WERI-Rb-1 (cell line): ENCODE data around the gene LRRC49.

Experiments
- DNase-seq: peaks from one replicate; pipeline ENCODE4 v3.0.0-alpha.2; 2020
- H3K27ac ChIP-seq: fragments of 250-450 bp; sonication (Bioruptor Pico); 2 replicates; pipeline ENCODE4 v1.5.1; 2020; ENCODE audit warnings: mild to moderate bottlenecking, moderate library complexity
- H3K27me3 ChIP-seq: fragments of 250-450 bp; sonication (Bioruptor Pico); 2 replicates; pipeline ENCODE4 v1.5.1; 2021; ENCODE audit warnings: mild to moderate bottlenecking, low read depth, moderate library complexity; ENCODE audit not compliant: insufficient read depth, severe bottlenecking
- H3K36me3 ChIP-seq: fragments of 250-450 bp; sonication (Bioruptor Pico); 2 replicates; pipeline ENCODE4 v1.5.1; 2020; ENCODE audit warnings: mild to moderate bottlenecking, moderate library complexity
- H3K4me3 ChIP-seq: 2 replicates; pipeline ENCODE4 v1.5.1; 2011; ENCODE audit warnings: low read depth, mild to moderate bottlenecking, control low read depth, low read length
- H3K9me3 ChIP-seq: fragments of 250-450 bp; sonication (Bioruptor Pico); 2 replicates; pipeline ENCODE4 v1.5.1; 2021; ENCODE audit warnings: mild to moderate bottlenecking, moderate library complexity; ENCODE audit not compliant: severe bottlenecking
- TF ChIP-seq, protein P1 (sequence below): IDR thresholded peaks from 2 replicates; pipeline ENCODE4 v1.5.1; 2011; ENCODE audit warnings: low read depth, mild to moderate bottlenecking, control low read depth, inconsistent platforms, low read length

LRRC49 gene

DNA sequence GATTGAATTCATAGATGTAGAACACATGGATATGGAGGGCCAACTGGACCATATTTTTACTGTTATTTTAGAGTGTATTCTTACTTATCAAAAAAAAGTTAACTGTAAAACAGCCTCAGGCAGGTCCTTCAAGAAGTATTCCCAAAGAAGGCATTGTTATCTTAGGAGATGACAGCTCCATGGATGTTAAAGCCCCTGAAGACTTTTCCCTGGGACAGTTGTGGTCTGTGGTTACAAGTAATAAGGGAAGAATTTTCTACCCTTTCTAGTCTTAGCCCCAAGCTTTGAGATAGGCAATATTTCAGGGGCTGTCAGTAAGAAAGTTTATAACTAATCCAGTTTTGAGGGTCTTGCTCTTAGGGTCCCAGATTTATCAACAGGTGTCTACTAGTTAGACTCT, 62.5 kb downstream of the LRRC49 start:
- no peaks in the 10 kb centered on the region for H3K9me3 ChIP-seq
- TF ChIP-seq, protein P1, sequence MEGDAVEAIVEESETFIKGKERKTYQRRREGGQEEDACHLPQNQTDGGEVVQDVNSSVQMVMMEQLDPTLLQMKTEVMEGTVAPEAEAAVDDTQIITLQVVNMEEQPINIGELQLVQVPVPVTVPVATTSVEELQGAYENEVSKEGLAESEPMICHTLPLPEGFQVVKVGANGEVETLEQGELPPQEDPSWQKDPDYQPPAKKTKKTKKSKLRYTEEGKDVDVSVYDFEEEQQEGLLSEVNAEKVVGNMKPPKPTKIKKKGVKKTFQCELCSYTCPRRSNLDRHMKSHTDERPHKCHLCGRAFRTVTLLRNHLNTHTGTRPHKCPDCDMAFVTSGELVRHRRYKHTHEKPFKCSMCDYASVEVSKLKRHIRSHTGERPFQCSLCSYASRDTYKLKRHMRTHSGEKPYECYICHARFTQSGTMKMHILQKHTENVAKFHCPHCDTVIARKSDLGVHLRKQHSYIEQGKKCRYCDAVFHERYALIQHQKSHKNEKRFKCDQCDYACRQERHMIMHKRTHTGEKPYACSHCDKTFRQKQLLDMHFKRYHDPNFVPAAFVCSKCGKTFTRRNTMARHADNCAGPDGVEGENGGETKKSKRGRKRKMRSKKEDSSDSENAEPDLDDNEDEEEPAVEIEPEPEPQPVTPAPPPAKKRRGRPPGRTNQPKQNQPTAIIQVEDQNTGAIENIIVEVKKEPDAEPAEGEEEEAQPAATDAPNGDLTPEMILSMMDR, result no peak
- H3K4me3 ChIP-seq, result no peak overlapping the region
- no peaks in the 10 kb centered on the region for H3K27me3 ChIP-seq
- no peak overlapping the region for H3K27ac ChIP-seq
- no peak for DNase-seq
- H3K36me3 ChIP-seq, result no peaks in the 10 kb centered on the region

DNA sequence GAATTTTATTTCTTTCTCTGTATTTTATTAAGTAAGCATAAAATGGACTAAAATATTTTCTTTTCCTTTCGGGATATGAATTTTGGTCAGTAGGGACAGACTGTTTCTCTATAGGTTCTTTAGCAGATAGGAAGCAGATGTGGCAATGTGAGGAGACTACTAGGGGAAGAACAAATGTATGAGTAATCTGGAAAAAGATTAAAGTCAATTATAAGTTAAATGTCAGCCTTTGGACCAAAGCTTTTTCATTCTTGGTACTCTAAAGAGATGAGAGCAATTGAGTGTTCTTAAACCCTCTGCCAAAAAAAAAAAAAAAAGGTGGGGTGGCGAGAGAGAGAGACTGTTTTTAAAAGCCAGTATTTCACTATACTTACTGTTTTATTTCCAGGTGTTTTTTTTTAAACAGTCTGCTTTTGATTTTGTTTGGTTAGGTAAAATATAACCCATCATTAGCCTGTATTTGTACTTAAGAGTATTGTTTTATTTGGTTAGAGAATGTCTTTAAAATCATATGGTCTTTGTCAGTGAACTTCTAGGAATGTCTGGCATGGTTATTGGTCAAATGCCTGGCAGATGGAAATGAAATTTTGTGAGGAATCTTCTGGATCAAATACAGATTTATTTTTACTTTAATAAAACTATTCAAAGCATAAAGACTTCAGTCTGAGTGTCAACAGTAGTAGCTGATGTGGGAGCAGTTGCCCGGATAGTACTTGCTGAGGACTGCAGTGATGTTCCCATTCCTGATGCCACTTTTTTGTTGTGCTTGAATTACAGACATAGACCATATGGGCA, 63.8 kb downstream of the LRRC49 start:
- no peak for DNase-seq
- Histone ChIP-seq H3K36me3 (no peaks in the 10 kb centered on the region), H3K27ac (no peak overlapping the region), H3K9me3 (no peaks in the 10 kb centered on the region), H3K4me3 (no peak overlapping the region), H3K27me3 (no peaks in the 10 kb centered on the region)
- TF ChIP-seq, protein P1, result no peak

DNA sequence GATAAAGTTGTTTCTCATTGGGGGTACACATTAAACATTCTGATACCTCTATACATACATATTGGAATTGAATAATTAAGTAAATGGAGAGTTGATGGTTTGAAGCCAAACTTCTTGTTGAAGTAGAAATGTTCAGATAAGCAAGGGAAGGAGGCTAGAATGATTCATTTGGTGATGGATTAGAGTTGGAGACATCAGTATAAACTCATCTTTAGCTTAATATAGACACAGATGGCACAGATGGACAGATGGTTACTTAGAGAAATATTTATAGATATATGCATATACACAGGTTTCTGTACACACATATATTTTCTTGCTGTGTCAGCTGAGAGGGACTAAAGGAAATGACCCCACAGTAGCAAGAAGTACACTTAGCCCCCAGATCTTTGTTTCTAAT, 69.5 kb downstream of the LRRC49 start:
- no peak overlapping the region for H3K4me3 ChIP-seq
- H3K36me3 ChIP-seq, result no peaks in the 10 kb centered on the region
- DNase-seq, result no peak
- TF ChIP-seq, protein P1, result no peak
- H3K27me3 ChIP-seq, result no peaks in the 10 kb centered on the region
- H3K9me3 ChIP-seq, result no peaks in the 10 kb centered on the region
- no peak overlapping the region for H3K27ac ChIP-seq

DNA sequence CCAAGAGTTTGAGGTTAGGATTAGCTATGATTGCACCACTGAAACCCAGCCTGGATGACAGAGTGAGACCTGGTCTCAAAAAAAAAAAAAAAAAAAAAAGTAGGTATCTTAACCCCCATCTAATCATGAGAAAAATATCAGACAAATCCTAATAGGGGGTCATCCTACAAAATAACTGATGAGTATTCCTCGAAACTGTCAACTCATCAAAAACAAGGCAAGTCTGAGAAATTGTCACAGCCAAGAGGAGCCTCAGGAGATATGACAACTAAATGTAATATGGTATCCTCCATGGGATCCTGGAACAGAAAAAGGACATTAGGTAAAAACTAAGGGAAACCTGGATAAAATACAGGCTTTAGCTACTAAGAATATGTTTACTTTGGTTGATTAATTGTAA, 70.6 kb downstream of the LRRC49 start:
- Histone ChIP-seq H3K36me3 (no peaks in the 10 kb centered on the region), H3K9me3 (no peaks in the 10 kb centered on the region), H3K27me3 (no peaks in the 10 kb centered on the region), H3K4me3 (no peak overlapping the region), H3K27ac (no peak overlapping the region)
- TF ChIP-seq, protein P1, result no peak
- no peak for DNase-seq

DNA sequence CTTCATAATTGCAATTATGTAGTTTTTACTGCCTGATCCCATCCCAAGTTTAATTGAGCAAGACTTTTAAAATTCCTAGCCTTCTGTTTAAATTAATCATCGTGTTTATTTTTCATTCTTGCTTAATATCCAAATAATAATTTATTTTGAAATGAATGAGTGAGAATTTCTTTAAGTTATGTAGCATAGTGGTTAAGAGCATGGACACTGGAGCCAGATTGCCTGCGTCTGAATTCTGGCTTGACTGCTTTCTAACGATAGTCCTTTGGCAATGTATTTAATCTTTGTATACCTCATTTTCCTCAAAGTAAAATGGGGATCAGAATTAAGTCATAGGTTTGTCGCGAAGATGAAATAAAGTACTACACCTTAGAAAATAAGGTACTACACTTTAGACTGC, 71.4 kb downstream of the LRRC49 start:
- TF ChIP-seq, protein P1, result no peak
- Histone ChIP-seq H3K36me3 (no peaks in the 10 kb centered on the region), H3K27ac (no peak overlapping the region), H3K4me3 (no peak overlapping the region), H3K9me3 (no peaks in the 10 kb centered on the region), H3K27me3 (no peaks in the 10 kb centered on the region)
- DNase-seq, result no peak

DNA sequence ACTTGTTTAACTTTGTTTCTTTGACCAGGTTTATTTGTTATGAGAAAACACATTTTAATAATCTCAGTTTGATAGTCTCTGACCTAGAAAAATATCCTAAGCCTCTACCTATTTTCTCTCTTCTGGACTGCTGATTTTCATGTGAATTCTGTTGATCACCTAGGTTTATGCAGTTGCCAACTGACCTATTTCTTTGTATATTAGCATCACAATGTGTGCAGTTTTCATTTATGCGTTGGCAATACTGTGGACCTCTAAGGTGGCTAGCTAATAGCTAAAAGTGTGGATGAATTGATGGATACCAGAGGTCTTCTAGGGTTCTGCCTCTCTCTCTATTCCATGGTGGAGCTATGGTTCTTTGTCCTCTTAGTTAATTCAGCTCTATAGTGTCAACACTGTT, 72.1 kb downstream of the LRRC49 start:
- no peak overlapping the region for H3K4me3 ChIP-seq
- no peak overlapping the region for H3K27ac ChIP-seq
- H3K36me3 ChIP-seq, result no peaks in the 10 kb centered on the region
- no peaks in the 10 kb centered on the region for H3K9me3 ChIP-seq
- no peak for DNase-seq
- H3K27me3 ChIP-seq, result no peaks in the 10 kb centered on the region
- TF ChIP-seq, protein P1, result no peak
